Muscle of arm (tissue), 12 donors: Measurements from ENCODE around the gene MS4A7. TPM values are rescaled to one million over a fixed set of nuclear protein-coding genes. Genes with fewer than 3 reads are reported as not detected.

Experiments used
- DNase-seq: peaks from one replicate; pipeline ENCODE4 v3.0.0-alpha.2; 2013
- polyA plus RNA-seq, 12 donors: library from polyadenylated mRNA; unstranded; fragments of 120-200 nt; gene quantifications; one replicate each; pipeline ENCODE4 v1.2.1, GENCODE V29; 2013; ENCODE audit not compliant: insufficient read length in 12 of 12

The MS4A7 gene
- polyA plus RNA-seq, 12 donors = 4.5 to 22.5 (median 10.4) TPM; not detected in 1

DNA sequence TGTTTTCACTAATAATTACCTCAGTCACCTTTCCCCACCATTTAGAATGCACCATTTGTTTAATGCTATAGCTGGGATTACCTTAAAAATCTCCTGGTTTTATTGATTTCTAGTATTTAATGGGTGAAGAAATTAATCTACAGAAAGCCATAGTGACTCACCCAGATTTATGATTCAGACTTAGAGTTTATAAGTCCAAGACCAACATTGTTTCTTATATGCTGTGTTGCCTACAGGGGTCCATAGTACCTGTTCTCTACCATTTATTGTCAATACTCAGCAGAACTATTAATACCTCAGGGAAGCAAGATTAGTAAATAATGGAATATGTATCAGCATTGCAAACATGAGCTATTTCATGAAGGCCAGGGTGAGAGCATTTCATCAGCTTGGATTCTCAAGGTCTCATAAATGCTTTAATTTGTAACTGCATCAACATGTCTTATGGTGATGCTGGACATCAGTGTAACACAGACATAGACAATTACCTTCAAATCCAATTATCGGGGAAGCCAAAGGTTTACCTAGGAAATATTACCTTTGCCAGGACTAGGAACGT lies 8.0 kb upstream of the MS4A7 start:
- DNase-seq = no peak

DNA sequence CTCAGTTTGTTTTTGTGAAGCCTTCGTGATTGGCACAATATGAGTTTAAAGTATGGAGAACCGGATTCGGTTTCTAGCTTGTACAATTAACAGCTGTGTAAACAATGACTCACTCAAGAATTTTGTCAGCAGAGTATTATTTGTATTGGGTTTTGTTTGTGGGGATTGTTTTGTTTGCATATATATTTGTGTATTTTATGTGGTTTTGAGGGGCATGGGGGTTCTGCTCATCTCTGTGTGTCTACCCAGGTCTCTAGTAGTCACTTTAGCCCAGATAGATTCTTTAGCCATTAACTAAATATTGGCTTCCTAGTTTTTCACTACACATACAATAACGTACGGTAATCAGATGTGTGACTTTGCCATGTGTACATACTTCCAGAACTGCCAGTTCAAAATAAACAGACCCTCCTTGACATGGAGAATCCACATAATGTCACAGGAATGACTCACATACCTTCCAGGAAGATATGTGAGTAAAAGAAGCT lies 7.5 kb upstream of the MS4A7 start:
- DNase-seq = no peak

DNA sequence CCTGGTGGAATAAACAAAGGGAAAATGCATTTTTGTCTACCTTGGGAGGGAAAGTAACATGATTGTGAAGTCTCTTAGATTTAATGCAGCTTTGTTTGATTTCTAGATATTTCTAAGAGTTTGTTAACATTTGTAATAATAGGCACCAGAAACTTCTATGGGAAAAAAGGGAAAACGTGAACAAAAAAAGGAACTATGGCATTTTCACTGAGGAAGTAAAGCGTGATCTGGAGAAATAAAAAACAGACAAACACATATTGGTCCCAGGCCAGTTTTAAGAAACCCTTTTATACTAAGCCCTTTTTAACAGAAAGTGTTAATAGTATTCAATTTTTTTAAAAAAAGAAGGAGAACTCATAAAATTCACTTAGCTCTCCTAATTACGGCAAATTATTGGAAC lies 6.9 kb upstream of the MS4A7 start:
- no peak for DNase-seq

DNA sequence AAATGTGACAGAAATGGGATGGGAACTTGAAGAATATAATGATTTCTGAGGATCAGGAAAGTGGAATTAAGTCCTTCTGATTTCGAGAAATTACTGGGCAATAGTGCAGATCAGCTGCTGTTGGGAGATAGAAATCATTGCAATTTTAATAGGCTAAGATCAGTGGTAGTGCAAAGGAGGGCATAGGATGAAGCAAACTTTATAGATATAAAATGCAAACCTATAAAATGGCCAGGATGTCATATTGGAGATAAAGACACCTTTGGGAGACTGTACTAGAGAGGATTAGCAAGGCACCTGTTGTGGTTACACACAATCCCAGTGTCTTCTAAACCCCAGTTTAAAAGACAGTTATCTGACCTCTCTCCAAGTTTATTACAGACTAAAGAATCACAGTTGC lies 6.5 kb upstream of the MS4A7 start:
- DNase-seq = no peak

DNA sequence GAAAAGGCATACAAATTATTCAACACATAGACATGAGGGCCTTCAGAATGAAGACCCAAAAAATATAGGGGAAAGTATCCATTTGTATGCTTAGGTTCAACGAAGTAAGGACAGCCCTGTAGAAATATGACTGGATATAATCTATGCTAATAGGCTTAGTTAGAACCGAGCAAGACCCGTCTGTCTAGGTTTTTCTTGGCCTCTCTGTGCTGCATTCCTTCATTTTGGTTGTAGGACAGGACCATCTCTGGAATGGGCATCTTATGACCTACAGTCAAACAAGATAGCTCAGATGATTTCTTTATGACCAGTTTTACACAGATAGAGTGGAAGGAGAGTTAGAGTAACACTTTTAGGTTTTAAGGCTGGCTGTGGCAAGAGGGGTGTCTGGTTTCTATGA lies 5.6 kb upstream of the MS4A7 start:
- DNase-seq = no peak

DNA sequence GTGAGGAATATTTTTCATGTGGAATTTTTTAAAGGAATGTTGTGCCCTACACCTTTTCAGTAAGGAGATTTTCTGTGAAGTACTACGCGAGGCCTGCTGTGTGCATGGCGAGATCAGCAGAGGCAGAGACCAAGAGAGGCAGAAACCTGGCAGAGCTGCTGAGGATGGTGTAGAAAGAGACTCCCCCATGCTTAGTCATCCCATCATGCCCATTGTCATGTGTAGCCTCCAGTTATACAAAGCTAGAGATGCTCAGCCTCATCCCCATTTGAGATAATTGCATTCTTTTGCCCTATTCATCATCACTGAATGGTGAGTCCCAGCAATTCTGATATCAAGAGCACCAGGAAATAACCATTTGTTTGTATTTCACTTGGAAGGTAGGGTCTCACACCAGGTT lies 3.0 kb upstream of the MS4A7 start:
- no peak for DNase-seq

DNA sequence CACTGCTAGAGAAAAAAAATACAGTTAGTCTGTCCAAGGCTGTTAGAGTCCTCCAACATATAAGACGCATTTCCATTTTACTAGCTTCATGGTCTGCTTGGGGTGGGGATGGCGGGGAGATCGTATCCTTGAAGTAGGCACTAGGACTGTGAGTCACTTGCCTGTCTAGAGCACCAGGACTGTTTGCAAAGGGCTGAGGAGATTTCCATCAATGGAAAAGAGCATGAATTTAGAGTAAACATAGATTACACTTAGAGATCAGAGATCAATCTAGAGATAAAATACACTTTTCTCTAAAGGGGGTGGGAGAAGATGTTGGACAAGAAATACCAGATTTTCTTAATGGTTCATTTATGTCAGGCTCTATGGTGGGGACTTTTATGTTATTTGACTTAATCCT lies 1.7 kb upstream of the MS4A7 start:
- DNase-seq = no peak

DNA sequence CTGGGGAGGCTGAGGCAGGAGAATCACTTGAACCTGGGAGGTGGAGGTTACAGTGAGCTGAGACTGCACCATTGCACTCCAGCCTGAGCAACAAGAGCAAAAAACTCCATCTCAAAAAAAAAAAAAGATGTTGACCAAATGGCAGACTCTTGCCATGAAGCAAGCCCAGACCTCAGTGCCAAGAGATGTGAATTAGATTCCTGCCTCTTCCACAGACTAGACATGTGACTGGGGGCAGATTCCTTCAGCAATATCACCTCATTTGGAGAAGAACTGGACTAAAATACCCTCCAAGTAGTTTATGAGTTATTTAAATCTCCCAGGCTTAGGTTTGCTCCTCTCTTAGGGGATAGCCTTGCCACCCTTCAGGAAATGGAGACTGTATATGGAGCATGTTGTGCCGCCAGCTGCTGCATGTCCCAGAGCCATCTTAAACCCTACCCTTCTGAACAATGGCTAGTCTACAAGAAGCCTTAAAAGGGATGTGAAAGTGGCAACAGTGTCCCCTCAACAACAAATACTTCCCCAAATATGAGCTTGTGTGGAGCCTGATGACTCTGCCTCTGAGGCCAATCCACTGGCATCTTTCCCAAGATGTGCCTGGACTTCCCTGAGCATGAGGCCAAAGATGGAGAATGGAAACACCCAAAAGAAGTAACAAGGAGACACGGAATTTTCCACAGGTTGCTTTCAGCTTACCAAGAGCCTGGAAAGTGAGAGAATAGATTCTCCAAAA lies 763 bp upstream of the MS4A7 start:
- DNase-seq = peak; percentile 38

DNA sequence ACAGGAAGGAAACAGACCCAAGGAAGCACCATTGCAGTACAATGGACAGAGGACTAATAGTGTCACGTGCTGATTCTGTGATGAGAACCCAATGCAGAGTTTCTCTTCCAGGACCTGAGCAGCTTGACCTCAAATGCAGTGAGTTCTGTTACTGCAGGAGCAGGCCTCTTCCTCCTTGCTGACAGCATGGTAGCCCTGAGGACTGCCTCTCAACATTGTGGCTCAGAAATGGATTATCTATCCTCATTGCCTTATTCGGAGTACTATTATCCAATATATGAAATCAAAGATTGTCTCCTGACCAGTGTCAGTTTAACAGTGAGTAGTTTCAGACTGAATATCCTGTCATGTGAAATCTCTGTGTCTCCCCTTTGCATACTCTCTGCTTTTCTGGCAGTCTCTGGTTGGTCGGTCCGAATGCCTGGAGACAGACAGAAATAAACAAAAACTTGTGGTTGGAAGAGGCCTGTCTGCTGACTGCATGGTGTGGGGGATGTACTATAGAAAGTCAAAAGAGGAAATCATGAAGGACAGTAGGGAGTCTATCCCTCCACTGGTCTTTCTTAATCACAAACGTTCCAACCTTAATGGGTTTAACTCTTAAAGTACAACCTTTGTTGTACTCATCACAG lies 11.1 kb downstream of the MS4A7 start:
- DNase-seq = no peak

DNA sequence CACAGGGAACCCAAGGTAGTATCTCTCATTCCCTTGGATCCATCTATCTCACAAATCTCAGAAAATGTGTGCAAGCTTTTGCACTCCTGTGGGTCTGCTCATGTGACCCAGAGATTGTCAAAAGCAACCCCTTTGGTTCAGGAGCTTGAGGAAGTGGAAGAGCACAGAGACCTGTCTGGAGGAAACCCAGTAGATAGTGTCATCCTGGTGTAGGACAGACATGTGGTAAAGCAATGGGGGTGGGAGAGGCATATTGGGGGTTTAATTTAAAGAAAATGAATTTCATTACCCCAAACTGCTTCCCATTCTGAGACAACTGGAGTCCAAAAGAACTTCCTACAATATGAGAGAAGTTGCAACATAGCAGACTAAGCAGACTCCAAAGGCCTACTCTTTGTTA lies 12.1 kb downstream of the MS4A7 start:
- DNase-seq = no peak

DNA sequence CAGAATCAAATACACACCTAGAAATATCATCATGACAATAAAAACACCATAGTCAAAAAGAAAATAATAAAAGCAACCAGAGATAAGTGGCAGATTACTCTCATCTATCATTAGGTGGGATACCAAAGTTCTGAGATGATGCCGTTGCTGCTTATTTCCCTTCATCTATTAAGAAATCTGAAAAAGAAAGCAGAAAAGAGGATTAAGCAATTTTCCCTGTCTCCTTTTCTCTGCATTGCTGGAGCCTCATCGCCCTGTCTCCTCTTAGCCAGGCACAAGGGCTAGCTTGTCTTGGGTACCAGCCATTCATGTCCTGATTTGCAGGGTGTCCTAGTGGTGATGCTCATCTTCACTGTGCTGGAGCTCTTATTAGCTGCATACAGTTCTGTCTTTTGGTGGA lies 14.0 kb downstream of the MS4A7 start:
- no peak for DNase-seq

DNA sequence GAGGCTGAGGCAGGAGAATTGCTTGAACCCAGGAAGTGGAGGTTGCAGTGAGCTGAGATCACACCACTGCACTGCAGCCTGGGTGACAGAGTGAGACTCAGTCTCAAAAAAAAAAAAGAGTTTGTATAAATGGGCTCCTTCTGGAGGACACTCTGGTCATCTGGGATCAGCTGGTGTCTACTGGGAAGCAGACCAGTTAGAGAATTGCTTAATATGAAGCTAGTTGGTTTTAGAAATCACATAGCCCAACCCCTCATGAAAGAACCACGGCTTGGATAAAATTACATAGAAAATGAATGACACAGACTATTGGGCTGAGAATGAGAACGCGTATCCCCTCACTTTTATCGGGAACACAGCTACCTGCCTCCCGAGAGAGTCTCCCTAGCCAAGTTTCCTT lies 14.7 kb downstream of the MS4A7 start:
- DNase-seq = no peak

DNA sequence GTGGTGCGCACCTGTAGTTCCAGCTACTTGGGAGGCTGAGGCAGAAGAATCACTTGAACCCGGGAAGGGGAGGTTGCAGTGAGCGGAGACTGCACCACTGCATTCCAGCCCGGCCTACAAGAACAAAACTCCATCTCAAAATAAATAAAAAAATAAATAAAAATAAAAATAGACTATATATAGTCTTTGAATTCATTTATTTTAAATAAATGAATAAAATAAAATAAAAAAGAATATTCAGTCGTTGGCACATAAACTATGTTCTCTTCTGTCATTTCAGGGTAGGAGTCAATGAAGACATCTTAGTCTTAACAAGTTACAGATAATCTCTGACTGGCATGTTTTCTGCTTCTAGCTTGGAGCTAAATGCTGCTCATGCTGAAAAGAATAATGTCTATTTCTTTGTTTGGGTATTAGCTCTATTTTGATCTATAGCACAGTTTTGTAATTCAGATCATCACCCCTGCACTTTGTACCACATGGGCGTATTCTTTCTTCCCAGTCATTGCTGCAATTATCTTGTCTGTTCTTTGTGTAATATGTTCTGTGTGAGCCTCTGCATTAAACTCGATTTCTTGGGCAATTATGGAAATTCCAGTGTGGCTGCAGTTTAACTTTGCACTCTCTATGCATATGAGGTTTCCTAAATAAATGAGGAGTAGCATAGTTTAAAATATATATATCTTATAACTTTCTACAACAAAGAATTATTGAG lies 16.5 kb downstream of the MS4A7 start:
- DNase-seq = no peak

DNA sequence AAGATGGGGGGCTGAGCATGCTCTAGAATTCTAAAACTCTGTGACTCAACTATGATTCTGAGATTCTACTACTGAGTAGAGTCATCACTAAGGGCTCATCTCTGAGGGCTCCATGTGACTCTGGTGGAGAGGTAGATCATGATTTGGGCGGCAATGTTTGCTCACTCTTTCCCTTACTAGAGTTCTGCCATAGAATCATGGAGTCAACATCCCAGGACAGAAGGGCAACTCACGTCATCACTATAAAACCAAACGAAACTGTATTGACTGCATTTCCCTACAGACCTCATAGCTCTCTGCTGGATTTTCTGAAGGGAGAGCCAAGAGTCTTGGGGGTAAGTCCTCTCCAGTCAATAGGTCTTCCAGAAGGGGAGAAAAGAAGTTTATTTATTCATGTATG lies 18.1 kb downstream of the MS4A7 start, which contains the start of gene MS4A14:
Gene MS4A14, plus strand, starts transcription at position 78 of the 400 bp plus-strand sequence. Its CDS starts 120 bp downstream, at position 198.
- DNase-seq = no peak

DNA sequence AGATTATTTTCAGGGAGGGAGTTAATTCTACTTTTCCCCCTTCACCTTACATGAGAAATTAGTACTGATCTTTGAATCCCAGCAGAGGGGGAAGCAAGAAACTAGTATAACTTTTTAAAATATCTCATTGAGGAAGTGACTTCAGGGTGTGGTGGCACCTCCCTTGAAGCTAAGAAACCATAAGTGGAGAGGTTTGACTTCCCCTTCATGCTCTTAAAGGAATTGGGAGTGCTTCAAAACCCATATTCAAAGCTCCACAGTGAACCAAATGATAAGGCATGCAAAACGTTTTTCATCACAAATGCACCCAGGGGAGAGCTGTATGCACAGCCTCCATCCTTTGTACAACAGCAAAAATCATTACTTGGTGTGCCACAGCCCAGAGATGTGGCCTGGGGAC lies 18.5 kb downstream of the MS4A7 start:
- no peak for DNase-seq

DNA sequence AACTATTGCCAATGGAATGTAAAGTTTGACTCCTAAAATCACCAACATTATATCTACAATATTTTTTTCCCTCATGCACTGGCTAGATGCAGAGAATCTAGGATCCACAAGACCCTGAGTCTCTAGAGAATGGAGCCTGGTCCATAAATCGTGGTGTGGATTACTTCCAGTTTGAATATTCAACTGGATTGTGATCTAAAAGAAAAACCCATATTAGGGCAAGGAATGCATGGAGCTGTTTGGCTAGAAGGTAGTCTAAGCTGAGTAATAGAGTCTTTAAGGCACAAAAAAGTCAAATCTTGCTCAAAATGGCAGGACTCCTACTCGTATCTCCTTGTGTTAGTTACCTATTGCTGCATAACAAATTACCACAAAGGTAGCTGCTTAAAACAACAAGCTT lies 41.7 kb downstream of the MS4A7 start:
- no peak for DNase-seq

DNA sequence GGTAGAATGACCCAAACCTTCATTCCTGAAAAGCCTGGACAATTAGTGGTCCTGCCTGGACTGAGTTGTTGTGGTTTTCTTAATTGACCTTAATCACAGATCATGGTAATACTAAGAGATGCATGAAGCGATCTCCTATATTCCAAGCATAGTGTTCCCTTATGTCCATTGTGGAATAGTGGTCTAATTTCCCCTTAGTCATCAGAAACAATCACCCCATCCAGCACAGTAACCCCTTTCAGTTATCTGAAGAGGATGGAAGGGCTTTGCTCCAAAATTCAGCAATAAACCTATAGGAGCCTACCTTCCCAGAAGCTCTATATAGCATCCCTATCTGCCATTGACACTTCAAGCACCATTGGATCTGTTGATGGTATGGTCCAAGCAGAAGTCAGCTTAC lies 44.3 kb downstream of the MS4A7 start:
- no peak for DNase-seq

DNA sequence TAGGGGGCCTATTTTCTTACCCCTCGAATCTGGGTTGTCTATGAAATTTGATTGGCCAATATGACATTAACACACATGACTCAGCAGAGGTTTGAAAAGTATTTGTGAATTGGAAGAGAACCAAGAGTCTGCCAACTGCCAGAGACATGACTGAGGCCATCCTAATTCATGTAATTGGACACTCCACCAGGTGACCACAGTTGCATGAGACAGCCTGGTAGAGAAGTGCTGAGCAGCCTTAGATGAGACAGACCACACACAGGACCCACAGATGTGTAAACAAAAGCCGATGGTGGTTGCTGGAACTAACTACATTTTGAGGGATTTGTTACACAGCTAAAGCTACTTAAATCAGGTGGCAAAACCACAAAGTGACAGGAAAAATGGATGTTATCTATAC lies 50.2 kb downstream of the MS4A7 start:
- no peak for DNase-seq

DNA sequence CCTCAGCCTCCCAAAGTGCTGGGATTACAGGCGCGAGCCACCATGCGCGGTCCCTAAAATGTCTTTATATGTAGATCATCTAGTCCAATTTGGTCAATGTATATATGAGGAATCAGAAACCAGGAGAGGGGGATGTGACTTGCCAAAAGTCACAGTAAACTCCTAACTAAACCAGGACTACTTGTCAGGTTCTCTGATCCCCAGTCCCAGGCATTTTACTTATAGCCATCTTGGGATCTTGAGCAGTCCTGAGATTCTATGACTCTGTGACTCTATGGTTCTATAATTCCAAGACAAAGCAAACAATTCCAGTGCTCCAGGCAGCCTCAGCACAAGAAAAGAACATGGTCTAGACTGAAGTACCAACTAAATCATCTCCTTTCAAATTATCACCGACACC lies 50.9 kb downstream of the MS4A7 start, which contains the start of gene MS4A5:
Gene MS4A5, plus strand, starts transcription at position 301 of the 400 bp plus-strand sequence. CDS start 103 bp downstream, outside the sequence.
- no peak for DNase-seq

DNA sequence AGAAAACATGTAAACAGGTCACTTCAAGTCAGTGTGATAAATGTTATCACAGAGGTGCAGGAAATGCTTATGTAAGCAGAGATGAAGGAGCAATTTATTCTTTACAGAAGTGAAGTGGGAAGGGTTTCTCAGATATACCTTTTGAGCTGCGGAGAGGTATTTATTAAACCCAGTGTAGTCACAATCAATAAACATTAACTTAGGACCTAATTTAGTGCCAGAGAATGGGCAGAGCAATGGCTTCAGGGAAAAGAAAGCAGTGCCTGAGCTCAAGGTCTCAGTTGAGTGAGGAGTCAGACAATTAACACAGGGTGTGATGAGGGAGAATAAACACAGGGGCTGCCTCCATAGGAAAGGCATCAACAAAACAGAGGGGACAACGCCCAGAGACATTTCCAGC lies 52.9 kb downstream of the MS4A7 start:
- no peak for DNase-seq

DNA sequence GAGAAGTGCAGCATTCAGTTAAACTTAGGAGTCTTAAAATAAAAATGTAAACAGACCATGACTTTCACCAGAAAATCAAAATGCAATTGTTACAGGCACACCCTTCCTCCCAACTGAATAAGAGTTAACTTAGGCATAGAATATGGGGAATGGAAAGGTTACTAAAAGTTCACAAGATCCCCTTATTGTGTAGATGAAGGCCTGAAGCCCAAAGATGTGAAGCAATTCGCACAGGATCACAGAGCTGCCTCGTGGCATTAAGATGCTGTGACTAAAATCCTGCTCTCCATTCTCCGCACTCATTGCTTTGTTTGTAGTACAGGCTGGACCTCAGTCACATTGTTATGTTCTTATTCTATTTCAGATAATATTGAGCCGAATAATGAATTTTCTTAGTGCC lies 55.1 kb downstream of the MS4A7 start:
- no peak for DNase-seq
